GM06990 (cell line): ENCODE data around the gene MACC1.

Source experiments
- DNase-seq: peaks from one replicate; pipeline ENCODE4 v3.0.0-alpha.2; 2011; ENCODE audit not compliant: insufficient read length; ENCODE audit errors: extremely low read depth
- H3K27me3 ChIP-seq: replicated peaks from 2 replicates; pipeline ENCODE4 v1.6.0; 2011; ENCODE audit warnings: low read length; ENCODE audit not compliant: control insufficient read depth, insufficient read depth
- H3K36me3 ChIP-seq: 2 replicates; pipeline ENCODE4 v1.5.1; 2011; ENCODE audit warnings: low read length; ENCODE audit not compliant: control insufficient read depth, insufficient read depth
- H3K4me3 ChIP-seq: replicated peaks from 2 replicates; pipeline ENCODE4 v1.5.1; 2011; ENCODE audit warnings: low read depth, mild to moderate bottlenecking, control low read depth, low read length
- TF ChIP-seq, protein P1 (sequence below): IDR thresholded peaks from 2 replicates; pipeline ENCODE4 v1.5.1; 2011; ENCODE audit warnings: low read length, control low read depth, mild to moderate bottlenecking, inconsistent platforms; ENCODE audit not compliant: insufficient read depth, poor library complexity, severe bottlenecking

The MACC1 gene

DNA sequence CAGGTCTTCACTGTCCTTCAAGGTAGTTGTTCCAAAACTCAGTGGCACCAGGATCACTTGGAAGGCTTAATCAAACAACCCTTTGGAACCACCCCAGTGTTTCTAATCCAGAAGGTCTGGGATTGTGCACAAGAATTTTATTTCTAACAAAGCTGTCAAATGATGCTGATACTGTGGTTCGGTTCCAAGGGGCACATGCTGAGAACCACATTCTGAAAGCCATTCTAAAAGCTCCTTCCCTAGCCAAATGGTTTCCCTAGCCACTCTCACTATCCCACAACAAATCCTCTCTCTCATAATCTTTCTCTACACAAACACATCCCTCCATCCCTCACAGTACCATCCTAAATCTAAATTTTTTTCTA lies 52.1 kb downstream of the MACC1 start:
- no peak for DNase-seq
- TF ChIP-seq, protein P1, sequence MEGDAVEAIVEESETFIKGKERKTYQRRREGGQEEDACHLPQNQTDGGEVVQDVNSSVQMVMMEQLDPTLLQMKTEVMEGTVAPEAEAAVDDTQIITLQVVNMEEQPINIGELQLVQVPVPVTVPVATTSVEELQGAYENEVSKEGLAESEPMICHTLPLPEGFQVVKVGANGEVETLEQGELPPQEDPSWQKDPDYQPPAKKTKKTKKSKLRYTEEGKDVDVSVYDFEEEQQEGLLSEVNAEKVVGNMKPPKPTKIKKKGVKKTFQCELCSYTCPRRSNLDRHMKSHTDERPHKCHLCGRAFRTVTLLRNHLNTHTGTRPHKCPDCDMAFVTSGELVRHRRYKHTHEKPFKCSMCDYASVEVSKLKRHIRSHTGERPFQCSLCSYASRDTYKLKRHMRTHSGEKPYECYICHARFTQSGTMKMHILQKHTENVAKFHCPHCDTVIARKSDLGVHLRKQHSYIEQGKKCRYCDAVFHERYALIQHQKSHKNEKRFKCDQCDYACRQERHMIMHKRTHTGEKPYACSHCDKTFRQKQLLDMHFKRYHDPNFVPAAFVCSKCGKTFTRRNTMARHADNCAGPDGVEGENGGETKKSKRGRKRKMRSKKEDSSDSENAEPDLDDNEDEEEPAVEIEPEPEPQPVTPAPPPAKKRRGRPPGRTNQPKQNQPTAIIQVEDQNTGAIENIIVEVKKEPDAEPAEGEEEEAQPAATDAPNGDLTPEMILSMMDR, result no peak
- H3K27me3 ChIP-seq, result no peaks in the 10 kb centered on the region

GRCh38 chr7:20164425-20165145 lies 52.6 kb downstream of the MACC1 start:
- Histone ChIP-seq H3K36me3 (peaks cover 3% of the 10 kb centered on the region), H3K4me3 (no peak overlapping the region), H3K27me3 (no peaks in the 10 kb centered on the region)
- DNase-seq, result no peak
- TF ChIP-seq, protein P1, result no peak

More for the DNA sequence above, 52.1 kb downstream of the MACC1 start:
- Histone ChIP-seq H3K4me3 (no peak overlapping the region), H3K36me3 (peaks cover 3% of the 10 kb centered on the region)

GRCh38 chr7:20162665-20163064 lies 54.5 kb downstream of the MACC1 start:
- TF ChIP-seq, protein P1, result no peak
- H3K36me3 ChIP-seq, result peaks cover 5% of the 10 kb centered on the region
- DNase-seq, result no peak
- no peak overlapping the region for H3K4me3 ChIP-seq
- H3K27me3 ChIP-seq, result no peaks in the 10 kb centered on the region

- Histone ChIP-seq H3K4me3 (no peak overlapping the region), H3K36me3 (peaks cover 3% of the 10 kb centered on the region), H3K27me3 (no peaks in the 10 kb centered on the region)
- no peak for DNase-seq
- TF ChIP-seq, protein P1, result no peak
Observed at GRCh38 chr7:20159226-20159747, 57.9 kb downstream of the MACC1 start.

DNA sequence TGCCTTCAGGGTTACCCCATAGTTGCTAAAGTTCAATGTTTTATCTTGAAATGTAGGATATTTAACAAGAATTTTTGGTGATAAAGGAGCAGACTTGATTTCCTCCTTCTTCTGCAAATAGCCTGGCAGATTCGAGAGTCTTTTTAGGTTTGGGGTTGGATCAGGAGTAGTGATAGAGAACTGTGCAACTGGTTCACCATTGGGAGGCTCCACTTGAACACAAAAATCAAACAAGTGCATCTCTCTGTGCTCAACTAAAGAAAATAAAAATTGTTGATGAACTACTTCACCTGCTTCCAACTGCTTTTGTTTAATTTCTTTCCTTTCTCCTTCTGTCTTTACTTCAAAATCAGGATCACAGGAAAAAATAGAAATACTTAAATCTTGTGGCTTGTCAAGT lies 58.5 kb downstream of the MACC1 start:
- DNase-seq, result no peak
- TF ChIP-seq, protein P1, result peak; percentile 35
- Histone ChIP-seq H3K4me3 (no peak overlapping the region), H3K27me3 (no peaks in the 10 kb centered on the region), H3K36me3 (peaks cover 3% of the 10 kb centered on the region)

- peaks cover 5% of the 10 kb centered on the region for H3K36me3 ChIP-seq
- TF ChIP-seq, protein P1, result no peak
- H3K27me3 ChIP-seq, result no peaks in the 10 kb centered on the region
- no peak for DNase-seq
- H3K4me3 ChIP-seq, result no peak overlapping the region
Observed at GRCh38 chr7:20157456-20157855, 59.7 kb downstream of the MACC1 start.
